HG03342 (cell line): ENCODE data around the gene ADCY5.
A peak's percentile ranks its signal among the peaks of the same experiment; 100 is the strongest.
"Not testable (repeated sequence)": the region's sequence is repeated elsewhere in the genome, so short reads cannot be mapped to it uniquely, and the experiment has no call there.

Experiments used
- ATAC-seq: cut with Tn5 transposase; IDR thresholded peaks from one replicate; pipeline ENCODE4 v1.9.1; 2021; ENCODE audit warnings: mild to moderate bottlenecking, moderate library complexity; ENCODE audit not compliant: unreplicated experiment

The ADCY5 gene

DNA sequence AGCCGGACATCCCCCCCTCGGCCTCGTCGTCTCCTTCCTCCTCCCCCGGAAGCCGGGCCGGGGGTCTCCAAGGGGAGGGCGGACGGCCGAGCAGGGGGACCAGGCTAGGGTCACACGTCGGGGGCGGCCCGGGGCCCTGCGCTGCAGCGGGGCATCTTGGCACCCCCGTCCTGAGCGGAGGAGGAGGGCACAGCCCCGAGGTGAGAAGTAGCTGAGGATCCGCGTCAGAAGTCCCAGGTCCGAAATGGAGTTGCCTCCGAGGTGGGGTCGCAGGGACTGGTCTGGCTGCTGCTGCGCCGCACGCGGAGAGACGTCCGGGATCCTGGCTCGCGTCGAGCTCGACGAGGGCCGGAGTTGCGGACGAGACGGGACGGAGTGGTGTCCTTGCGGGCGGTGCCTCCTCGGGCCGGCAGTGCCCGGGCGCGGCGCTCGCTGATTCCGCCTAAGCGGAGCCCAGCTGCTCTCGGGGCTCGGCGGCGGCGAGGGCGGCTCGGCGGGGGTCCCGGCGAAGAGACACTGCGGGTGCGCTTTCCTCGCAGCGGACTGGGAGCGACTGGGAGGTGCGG lies at the start of gene ADCY5:
Gene ADCY5 (minus strand): TSS at position 555 of the 566 bp plus-strand sequence. CDS start 545 bp downstream, at position 10.
- no peak for ATAC-seq

GRCh38 chr3:123493912-123494311 lies 45.0 kb upstream of the ADCY5 start:
- ATAC-seq = no peak

DNA sequence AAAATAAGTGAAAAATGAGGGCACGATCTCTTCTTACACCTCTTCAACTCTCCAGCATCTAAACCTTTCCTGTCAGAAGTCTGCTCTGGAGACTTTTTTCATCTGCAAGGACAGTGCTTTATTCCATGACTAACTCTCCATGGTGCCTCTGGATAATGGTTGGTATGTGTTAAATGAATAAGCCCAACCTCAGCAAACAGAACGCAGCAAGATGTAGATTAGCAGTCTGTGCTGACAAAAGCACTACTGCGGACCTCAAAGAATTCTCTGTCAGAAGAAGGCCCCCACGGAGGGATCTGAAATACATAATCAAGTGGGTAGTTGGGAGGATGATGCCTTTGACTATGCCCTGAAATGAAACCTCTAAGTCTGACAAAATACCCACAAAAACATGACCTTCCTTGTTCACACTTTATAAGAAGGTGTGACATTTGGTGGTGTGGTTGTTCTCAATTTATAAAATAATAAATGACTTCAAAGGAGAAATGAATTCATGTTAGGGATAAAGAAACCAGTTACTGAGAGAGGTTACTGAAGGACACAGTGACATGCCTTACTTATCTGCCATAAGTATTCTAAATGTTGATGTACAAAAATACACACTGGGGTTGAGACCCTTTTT lies 43.2 kb upstream of the ADCY5 start:
- no peak for ATAC-seq

GRCh38 chr3:123489400-123490004 lies 40.6 kb upstream of the ADCY5 start:
- no peak for ATAC-seq

- ATAC-seq = no peak
These were observed 39.9 kb upstream of the ADCY5 start for GRCh38 chr3:123488645-123489347.

DNA sequence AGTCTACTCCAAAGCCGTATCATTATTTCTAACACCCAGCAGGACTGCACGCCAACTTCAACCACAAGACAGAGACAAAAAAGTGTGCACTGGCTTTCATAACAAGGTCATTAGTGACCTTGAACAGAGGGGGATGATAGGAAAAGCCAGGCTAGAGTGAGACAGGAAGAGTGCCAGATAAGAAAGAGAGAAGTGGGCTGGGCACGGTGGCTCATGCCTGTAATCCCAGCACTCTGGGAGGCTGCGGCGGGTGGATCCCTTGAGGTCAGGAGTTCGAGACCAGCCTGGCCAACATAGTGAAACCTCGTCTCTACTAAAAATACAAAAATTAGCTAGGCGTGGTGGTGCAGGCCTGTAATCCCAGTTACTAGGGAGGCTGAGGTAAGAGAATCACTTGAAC lies 38.2 kb upstream of the ADCY5 start:
- ATAC-seq = not testable (repeated sequence)

GRCh38 chr3:123486460-123486859 lies 37.6 kb upstream of the ADCY5 start:
- ATAC-seq = no peak

DNA sequence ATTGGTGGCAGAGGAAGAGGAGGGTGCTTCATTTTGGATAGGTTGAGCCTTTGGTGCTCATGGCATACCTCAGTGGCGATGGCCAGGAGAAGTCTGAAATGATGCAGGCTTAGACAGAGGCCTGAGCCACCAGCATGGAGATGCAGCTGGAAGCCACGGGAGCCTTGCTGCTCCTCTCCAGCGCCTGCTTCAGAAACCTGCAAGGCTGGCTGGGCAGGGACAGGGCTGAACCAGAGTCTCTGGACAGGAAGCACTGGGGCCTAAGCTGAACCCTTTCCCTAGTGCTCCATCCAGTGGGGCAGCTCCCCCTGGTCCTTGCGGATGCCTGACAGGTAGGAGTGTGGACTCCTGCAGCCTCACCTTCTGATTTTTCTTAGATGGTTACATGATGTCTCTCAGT lies 36.7 kb upstream of the ADCY5 start:
- ATAC-seq = no peak

- ATAC-seq = no peak
These were observed 34.3 kb upstream of the ADCY5 start for GRCh38 chr3:123483146-123483545.

GRCh38 chr3:123481722-123482457 lies 33.0 kb upstream of the ADCY5 start:
- no peak for ATAC-seq

GRCh38 chr3:123481071-123481470 lies 32.2 kb upstream of the ADCY5 start:
- ATAC-seq = no peak

- ATAC-seq = peak; percentile 62
These were observed 31.5 kb upstream of the ADCY5 start for GRCh38 chr3:123480428-123480827.

DNA sequence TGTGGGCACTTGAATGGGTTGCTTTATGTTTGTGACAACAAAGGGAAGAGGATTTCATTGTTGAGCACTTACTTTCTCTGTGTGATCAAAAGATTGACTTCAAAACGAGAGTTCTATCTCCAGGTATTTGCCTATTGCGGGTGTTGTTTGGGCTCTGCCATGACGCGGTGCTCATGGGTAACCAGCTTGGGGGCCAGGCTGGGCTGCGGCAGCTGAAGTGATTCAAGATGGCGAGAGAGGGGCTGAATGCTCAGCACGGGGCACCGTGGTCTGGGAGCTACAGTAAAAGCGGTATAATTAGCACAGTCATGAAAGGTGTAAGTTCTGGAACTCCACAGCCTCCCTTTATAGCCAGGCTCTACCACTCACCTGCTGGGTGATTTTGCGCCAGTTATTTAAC lies 31.0 kb upstream of the ADCY5 start:
- no peak for ATAC-seq

GRCh38 chr3:123478314-123478713 lies 29.4 kb upstream of the ADCY5 start:
- ATAC-seq = no peak

GRCh38 chr3:123476967-123477750 lies 28.3 kb upstream of the ADCY5 start:
- no peak for ATAC-seq

GRCh38 chr3:123475786-123476185 lies 26.9 kb upstream of the ADCY5 start:
- ATAC-seq = no peak

DNA sequence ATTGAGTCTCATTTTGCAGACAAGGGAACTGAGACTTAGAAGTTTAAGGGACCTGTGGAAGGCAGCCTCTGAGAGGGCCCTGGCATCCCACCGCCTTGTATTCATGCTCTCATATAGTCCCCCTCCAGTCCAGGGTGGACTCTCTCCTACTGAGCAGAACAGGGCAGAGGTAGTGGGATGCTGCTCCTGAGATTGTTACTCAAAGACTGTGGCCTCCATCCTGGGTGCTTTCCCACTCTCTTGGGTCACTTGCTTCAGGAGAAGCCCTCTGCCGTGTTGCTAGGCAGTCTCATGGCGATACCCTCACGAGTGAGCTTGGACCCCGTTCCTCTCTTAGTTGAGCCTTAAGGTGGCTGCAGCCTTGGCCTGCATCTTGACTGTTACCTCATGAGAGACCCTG lies 22.2 kb upstream of the ADCY5 start:
- no peak for ATAC-seq

GRCh38 chr3:123469323-123469995 lies 20.6 kb upstream of the ADCY5 start:
- ATAC-seq = no peak

GRCh38 chr3:123467046-123467445 lies 18.2 kb upstream of the ADCY5 start:
- no peak for ATAC-seq

- no peak for ATAC-seq
These were observed 15.3 kb upstream of the ADCY5 start for GRCh38 chr3:123464211-123464610.
